Keratinocyte (primary cell): Measurements from ENCODE around the gene NUAK1. TPM values are rescaled to one million over a fixed set of nuclear protein-coding genes. Genes with fewer than 3 reads are reported as not detected.

Experiments
- DNase-seq: peaks from one replicate; pipeline ENCODE4 v3.0.0-alpha.2; 2011; ENCODE audit warnings: low read depth, missing footprints, low spot score
- FAIRE-seq: peaks from 2 replicates; lab custom pipeline; 2011; peaks lifted over from hg19 to GRCh38; lab: Jason Lieb, UNC
- H2AFZ ChIP-seq: 2 replicates; pipeline ENCODE4 v1.6.0; 2012; ENCODE audit warnings: low read length, control low read depth, inconsistent platforms; ENCODE audit not compliant: control insufficient read depth
- H3K27ac ChIP-seq: 2 replicates; pipeline ENCODE4 v1.5.1; 2011; ENCODE audit warnings: low read length; ENCODE audit not compliant: control insufficient read depth, insufficient read depth
- H3K27me3 ChIP-seq: 3 replicates; pipeline ENCODE4 v1.6.0; 2011; ENCODE audit warnings: low read length; ENCODE audit not compliant: control insufficient read depth, insufficient read depth; ENCODE audit errors: extremely low read depth
- H3K36me3 ChIP-seq, 2 experiments: 2 replicates in 1 of 2; 3 replicates in 1 of 2; pipeline ENCODE4 v1.5.1; 2011; ENCODE audit warnings: low read length in 2 of 2, mild to moderate bottlenecking in 1 of 2; ENCODE audit not compliant: control insufficient read depth in 2 of 2, insufficient read depth in 2 of 2; ENCODE audit errors: extremely low read depth in 1 of 2
- H3K4me1 ChIP-seq: 3 replicates; pipeline ENCODE4 v1.5.1; 2011; ENCODE audit warnings: low read length; ENCODE audit not compliant: control insufficient read depth, insufficient read depth; ENCODE audit errors: extremely low read depth
- H3K4me2 ChIP-seq: 3 replicates; pipeline ENCODE4 v1.6.0; 2011; ENCODE audit warnings: low read depth, low read length; ENCODE audit not compliant: control insufficient read depth, insufficient read depth; ENCODE audit errors: extremely low read depth
- H3K4me3 ChIP-seq, 3 experiments: fragments of 200-600 bp in 1 of 3; sonication (generic) in 1 of 3; 2 replicates in 2 of 3; 3 replicates in 1 of 3; pipeline ENCODE4 v1.5.1; 2011 to 2016; ENCODE audit warnings: low read length in 3 of 3, mild to moderate bottlenecking in 3 of 3, control low read depth in 2 of 3, inconsistent platforms in 1 of 3, low read depth in 1 of 3, mixed read lengths in 1 of 3, mixed run types in 1 of 3, moderate library complexity in 1 of 3; ENCODE audit not compliant: control insufficient read depth in 2 of 3, insufficient read depth in 2 of 3; ENCODE audit errors: extremely low read depth in 1 of 3
- H3K79me2 ChIP-seq: 2 replicates; pipeline ENCODE4 v1.6.0; 2012; ENCODE audit warnings: low read length; ENCODE audit not compliant: control insufficient read depth, insufficient read depth
- H3K9ac ChIP-seq: 3 replicates; pipeline ENCODE4 v1.6.0; 2011; ENCODE audit warnings: low read length; ENCODE audit not compliant: control insufficient read depth, insufficient read depth; ENCODE audit errors: extremely low read depth
- H3K9me1 ChIP-seq: 3 replicates; pipeline ENCODE4 v1.6.0; 2011; ENCODE audit warnings: low read length; ENCODE audit not compliant: control insufficient read depth, insufficient read depth; ENCODE audit errors: extremely low read depth
- H3K9me3 ChIP-seq: 2 replicates; pipeline ENCODE4 v1.5.1; 2012; ENCODE audit warnings: low read depth, low read length; ENCODE audit not compliant: control insufficient read depth
- H4K20me1 ChIP-seq: 3 replicates; pipeline ENCODE4 v1.6.0; 2011; ENCODE audit warnings: low read length; ENCODE audit not compliant: control insufficient read depth, insufficient read depth; ENCODE audit errors: extremely low read depth
- EZH2 ChIP-seq: IDR thresholded peaks from one replicate; pipeline ENCODE4 v1.6.1; 2012; ENCODE audit warnings: inconsistent platforms, mild to moderate bottlenecking, low read length, moderate library complexity
- dilution Hi-C: fragments of 300-500 bp; cut with MboI; formaldehyde crosslinking; loops from one replicate; pipeline ENCODE4 v1.7.0; 2020; ENCODE audit warnings: low sequenced_read_pairs; ENCODE audit not compliant: extremely low pct_ligation_motif_present
- polyA plus RNA-seq, 5 experiments: library from polyadenylated mRNA; depleted of rRNA in 3 of 5; stranded (reverse) in 3 of 5; stranded (forward) in 1 of 5; unstranded in 1 of 5; fragments of >200 nt; gene quantifications; 1 replicate in 1 of 5; 2 replicates in 3 of 5; 3 replicates in 1 of 5; pipeline versions ENCODE4 v1.2.1 to v1.2.3, GENCODE V29; 2011 to 2012; ENCODE audit warnings: missing spikeins in 2 of 5, low read depth in 1 of 5, low replicate concordance in 1 of 5
- TF ChIP-seq, protein P1 (sequence below), 3 experiments: IDR thresholded peaks in 1 of 3; conservative IDR thresholded peaks in 1 of 3; optimal IDR thresholded peaks in 1 of 3; 2 replicates in 2 of 3; 3 replicates in 1 of 3; pipeline versions ENCODE3 to v1.5.1; 2011; ENCODE audit warnings: low read length in 3 of 3, mild to moderate bottlenecking in 3 of 3, moderate library complexity in 2 of 3, control low read depth in 1 of 3, inconsistent platforms in 1 of 3; ENCODE audit not compliant: insufficient read depth in 2 of 3; ENCODE audit errors: extremely low read depth in 1 of 3

Gene NUAK1
- polyA plus RNA-seq, 1 donor (not counting 4 experiments of a cell fraction or from before 2014, with no cell fraction given): 12.3 TPM

DNA sequence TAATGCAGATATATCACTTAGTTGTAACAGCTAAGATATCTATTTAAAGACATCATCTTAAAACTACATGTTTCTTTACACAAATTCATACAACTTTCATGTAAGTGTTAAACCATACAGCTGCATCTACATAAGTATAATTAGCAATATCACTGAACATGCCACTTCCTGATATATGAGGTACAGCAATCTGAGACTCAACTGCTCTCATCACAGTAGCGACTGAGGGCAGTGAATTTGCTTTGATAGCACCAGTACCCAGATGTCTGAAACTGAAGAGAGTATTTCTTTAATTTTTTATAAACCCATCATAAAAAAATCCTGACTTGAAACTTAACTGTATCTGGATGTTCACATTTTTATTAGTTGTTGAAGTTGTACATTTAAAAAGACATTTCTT, 34.7 kb upstream of the NUAK1 start:
- DNase-seq: no peak
- Histone ChIP-seq H2AFZ (no peak overlapping the region), H3K79me2 (no peaks in the 10 kb centered on the region), H4K20me1 (no peaks in the 10 kb centered on the region), H3K4me3 (no peak overlapping the region), H3K4me2 (no peak overlapping the region), H3K9me1 (no peaks in the 10 kb centered on the region), H3K4me1 (no peaks in the 10 kb centered on the region), H3K36me3 (no peaks in the 10 kb centered on the region), H3K9ac (no peak overlapping the region), H3K9me3 (no peaks in the 10 kb centered on the region), H3K27me3 (no peaks in the 10 kb centered on the region), H3K27ac (no peak overlapping the region)
- no peak for FAIRE-seq
- TF ChIP-seq, protein P1, sequence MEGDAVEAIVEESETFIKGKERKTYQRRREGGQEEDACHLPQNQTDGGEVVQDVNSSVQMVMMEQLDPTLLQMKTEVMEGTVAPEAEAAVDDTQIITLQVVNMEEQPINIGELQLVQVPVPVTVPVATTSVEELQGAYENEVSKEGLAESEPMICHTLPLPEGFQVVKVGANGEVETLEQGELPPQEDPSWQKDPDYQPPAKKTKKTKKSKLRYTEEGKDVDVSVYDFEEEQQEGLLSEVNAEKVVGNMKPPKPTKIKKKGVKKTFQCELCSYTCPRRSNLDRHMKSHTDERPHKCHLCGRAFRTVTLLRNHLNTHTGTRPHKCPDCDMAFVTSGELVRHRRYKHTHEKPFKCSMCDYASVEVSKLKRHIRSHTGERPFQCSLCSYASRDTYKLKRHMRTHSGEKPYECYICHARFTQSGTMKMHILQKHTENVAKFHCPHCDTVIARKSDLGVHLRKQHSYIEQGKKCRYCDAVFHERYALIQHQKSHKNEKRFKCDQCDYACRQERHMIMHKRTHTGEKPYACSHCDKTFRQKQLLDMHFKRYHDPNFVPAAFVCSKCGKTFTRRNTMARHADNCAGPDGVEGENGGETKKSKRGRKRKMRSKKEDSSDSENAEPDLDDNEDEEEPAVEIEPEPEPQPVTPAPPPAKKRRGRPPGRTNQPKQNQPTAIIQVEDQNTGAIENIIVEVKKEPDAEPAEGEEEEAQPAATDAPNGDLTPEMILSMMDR (optimal IDR thresholded peaks at IDR 0.05 in 1 of 3, IDR thresholded peaks at IDR 0.05 in 1 of 3, conservative IDR thresholded peaks at IDR 0.05 in 1 of 3; ENCODE audit: extremely low read depth in 1 of 3, insufficient read depth in 2 of 3, low read length in 3 of 3): no peak
- TF ChIP-seq EZH2: no peak
- dilution Hi-C loops: no loop called here

DNA sequence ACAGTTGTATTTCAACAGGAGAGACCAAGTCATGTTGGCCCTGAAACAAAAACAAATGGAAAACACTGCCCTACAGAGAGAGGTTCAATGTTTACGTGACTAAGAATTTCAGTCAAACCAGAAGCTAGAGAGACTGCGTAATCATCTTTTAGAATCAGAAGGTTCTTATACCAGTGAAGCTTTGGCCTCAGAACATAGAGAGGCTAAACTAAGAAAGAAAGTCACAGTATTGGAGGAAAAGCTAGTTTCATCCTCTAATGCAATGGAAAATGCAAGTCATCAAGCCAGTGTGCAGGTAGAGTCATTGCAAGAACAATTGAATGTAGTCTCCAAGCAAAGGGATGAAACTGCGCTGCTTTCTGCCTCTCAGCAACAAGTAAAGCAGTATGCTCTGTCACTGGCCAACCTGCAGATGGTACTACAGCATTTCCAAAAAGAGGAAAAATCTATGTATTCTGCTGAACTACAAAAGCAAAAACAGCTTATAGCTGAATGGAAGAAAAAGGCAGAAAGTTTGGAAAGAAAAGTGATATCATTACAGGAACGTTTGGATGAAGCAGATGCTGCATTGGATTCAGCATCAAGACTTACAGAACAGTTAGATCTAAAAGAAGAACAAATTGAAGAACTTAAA, 32.5 kb upstream of the NUAK1 start:
- no peak overlapping the region for H3K4me2 ChIP-seq
- H3K79me2 ChIP-seq: no peaks in the 10 kb centered on the region
- H3K4me1 ChIP-seq: no peaks in the 10 kb centered on the region
- no peak for DNase-seq
- H3K9ac ChIP-seq: no peak overlapping the region
- no peaks in the 10 kb centered on the region for H3K36me3 ChIP-seq
- TF ChIP-seq, protein P1 (optimal IDR thresholded peaks at IDR 0.05 in 1 of 3, IDR thresholded peaks at IDR 0.05 in 1 of 3, conservative IDR thresholded peaks at IDR 0.05 in 1 of 3; ENCODE audit: extremely low read depth in 1 of 3, insufficient read depth in 2 of 3, low read length in 3 of 3): no peak
- no peak for TF ChIP-seq EZH2
- dilution Hi-C loops: no loop called here
- H4K20me1 ChIP-seq: no peaks in the 10 kb centered on the region
- no peak overlapping the region for H3K27ac ChIP-seq
- H3K27me3 ChIP-seq: no peaks in the 10 kb centered on the region
- H3K4me3 ChIP-seq: no peak overlapping the region
- no peaks in the 10 kb centered on the region for H3K9me1 ChIP-seq
- H2AFZ ChIP-seq: no peak overlapping the region
- peak; percentile 5 for FAIRE-seq
- no peaks in the 10 kb centered on the region for H3K9me3 ChIP-seq
